B cell (primary cell): ENCODE measurements around the gene EYA3. TPM values are rescaled to one million over a fixed set of nuclear protein-coding genes. Genes with fewer than 3 reads are reported as not detected.
A peak's percentile ranks its signal among the peaks of the same experiment; 100 is the strongest.

Source experiments
- ATAC-seq: fragments of 200-7000 bp; cut with Tn5 transposase; one replicate; pipeline ENCODE4 v1.10.0; 2021; ENCODE audit warnings: low read depth, mild to moderate bottlenecking, moderate number of reproducible peaks, moderate library complexity
- CTCF ChIA-PET: fragments of 350-600 bp; sonication (Branson Sonifier 250); formaldehyde crosslinking; loops from one replicate; lab custom pipeline; 2021; ENCODE audit warnings: antibody characterized with exemption, inconsistent platforms; lab: Charles Lee
- POLR2A ChIA-PET: fragments of 350-600 bp; sonication (Branson Sonifier 250); formaldehyde crosslinking; loops from one replicate; lab custom pipeline; 2021; ENCODE audit warnings: antibody characterized with exemption; lab: Charles Lee
- DNase-seq: peaks from one replicate; pipeline ENCODE4 v3.0.0; 2013
- H2AFZ ChIP-seq: 2 replicates; pipeline ENCODE4 v1.6.1; 2012; ENCODE audit warnings: mild to moderate bottlenecking, low read depth, low read length; ENCODE audit not compliant: insufficient read depth, poor library complexity, severe bottlenecking
- H3K27ac ChIP-seq, 2 donors: 1 replicate in 1 of 2; 2 replicates in 1 of 2; pipeline ENCODE4 v1.5.1; 2012 to 2013; ENCODE audit warnings: low read length in 2 of 2, mild to moderate bottlenecking in 2 of 2, moderate library complexity in 1 of 2
- H3K27me3 ChIP-seq, 4 experiments: fragments of 200-600 bp in 1 of 4; sonication (generic) in 1 of 4; replicated peaks in 1 of 4; 1 replicate in 2 of 4; 2 replicates in 2 of 4; pipeline versions ENCODE4 v1.6.1 to v1.7.0; 2013 to 2016; ENCODE audit warnings: low read length in 3 of 4, mild to moderate bottlenecking in 2 of 4, mixed read lengths in 1 of 4, moderate library complexity in 1 of 4; ENCODE audit not compliant: insufficient read depth in 4 of 4, control insufficient read depth in 3 of 4; ENCODE audit errors: control extremely low read depth in 1 of 4
- H3K36me3 ChIP-seq, 2 experiments: replicated peaks in 1 of 2; 1 replicate in 1 of 2; 2 replicates in 1 of 2; pipeline versions ENCODE4 v1.6.1 to v1.7.1; 2013; ENCODE audit warnings: low read length in 1 of 2; ENCODE audit not compliant: insufficient read depth in 2 of 2, control insufficient read depth in 1 of 2; ENCODE audit errors: control extremely low read depth in 1 of 2, extremely low read depth in 1 of 2
- H3K4me1 ChIP-seq, 2 donors: fragments of 200-600 bp in 1 of 2; sonication (generic) in 1 of 2; 1 replicate in 1 of 2; 2 replicates in 1 of 2; pipeline versions ENCODE4 v1.5.1 to v1.6.1; 2013 to 2017; ENCODE audit warnings: low read length in 2 of 2; ENCODE audit not compliant: control insufficient read depth in 2 of 2, insufficient read depth in 2 of 2
- H3K4me2 ChIP-seq: replicated peaks from 2 replicates; pipeline ENCODE3; 2012; ENCODE audit warnings: mild to moderate bottlenecking, low read depth, low read length; ENCODE audit not compliant: poor library complexity, severe bottlenecking
- H3K4me3 ChIP-seq, 5 experiments: fragments of 200-600 bp in 1 of 5; sonication (generic) in 1 of 5; 1 replicate in 3 of 5; 2 replicates in 2 of 5; pipeline versions ENCODE4 v1.5.1 to v1.7.0; 2011 to 2016; ENCODE audit warnings: low read length in 4 of 5, mild to moderate bottlenecking in 4 of 5, low read depth in 2 of 5, control low read depth in 1 of 5, moderate library complexity in 1 of 5; ENCODE audit not compliant: insufficient read depth in 1 of 5; ENCODE audit errors: control extremely low read depth in 1 of 5, extremely low read depth in 1 of 5
- H3K79me2 ChIP-seq: fragments of 200-600 bp; sonication (generic); one replicate; pipeline ENCODE4 v1.6.0; 2016; ENCODE audit warnings: low read length; ENCODE audit not compliant: control insufficient read depth, insufficient read depth
- H3K9ac ChIP-seq: fragments of 200-600 bp; sonication (generic); 2 replicates; pipeline ENCODE4 v1.6.1; 2017; ENCODE audit warnings: mild to moderate bottlenecking, low read length, moderate library complexity
- H3K9me3 ChIP-seq, 3 donors: one replicate each; pipeline versions ENCODE4 v1.6.1 to v1.7.1; 2013; ENCODE audit warnings: low read length in 2 of 3; ENCODE audit not compliant: control insufficient read depth in 2 of 3, insufficient read depth in 1 of 3; ENCODE audit errors: control extremely low read depth in 1 of 3
- H4K20me1 ChIP-seq: 2 replicates; pipeline ENCODE4 v1.6.0; 2012; ENCODE audit warnings: mild to moderate bottlenecking, low read length; ENCODE audit not compliant: insufficient read depth, control insufficient read depth, poor library complexity, severe bottlenecking
- H3K27ac Mint-ChIP-seq: one replicate; pipeline ENCODE4 v1.8.0; 2021; ENCODE audit warnings: mixed read lengths
- H3K27me3 Mint-ChIP-seq: one replicate; pipeline ENCODE4 v1.8.0; 2021; ENCODE audit warnings: mixed read lengths
- H3K4me1 Mint-ChIP-seq: one replicate; pipeline ENCODE4 v1.8.0; 2021; ENCODE audit warnings: mixed read lengths
- H3K4me3 Mint-ChIP-seq: one replicate; pipeline ENCODE4 v1.8.0; 2021; ENCODE audit warnings: mixed read lengths
- H3K9me3 Mint-ChIP-seq: one replicate; pipeline ENCODE4 v1.8.0; 2022; ENCODE audit warnings: mixed read lengths; ENCODE audit not compliant: insufficient read depth
- CTCF ChIP-seq: fragments of 200-600 bp; IDR thresholded peaks from one replicate; pipeline ENCODE4 v1.8.0; 2022; ENCODE audit warnings: antibody characterized with exemption, mild to moderate bottlenecking
- EZH2 ChIP-seq: IDR thresholded peaks from 2 replicates; pipeline ENCODE4 v1.6.1; 2012; ENCODE audit warnings: borderline replicate concordance, low read depth, mild to moderate bottlenecking, moderate library complexity, low read length; ENCODE audit not compliant: insufficient read depth, poor library complexity, severe bottlenecking
- WGBS: methylation state at CpG from one replicate; pipeline ENCODE4 v1.1.5; 2013; ENCODE audit warnings: missing lambda C conversion rate; ENCODE audit not compliant: insufficient coverage; 5-methylcytosine and 5-hydroxymethylcytosine counted together
- intact Hi-C: fragments of 100-400 bp; cut with micrococcal nuclease; formaldehyde crosslinking; loops from one replicate; pipeline ENCODE4 v1.10.0; 2022
- polyA plus RNA-seq: library from polyadenylated mRNA; depleted of rRNA; stranded (reverse); fragments of >200 nt; gene quantifications from 2 replicates; pipeline ENCODE4 v1.2.3, GENCODE V29; 2012
- total RNA-seq, 2 donors: library from RNA; stranded (reverse); fragments of 120-200 nt in 1 of 2; gene quantifications; 1 replicate in 1 of 2; 2 replicates in 1 of 2; pipeline versions ENCODE4 v1.2.3 to v1.2.4, GENCODE V29; 2013 to 2022

Gene EYA3
- total and polyA plus RNA-seq, 2 donors (not counting 1 experiment from before 2014, with no cell fraction given) = 14.1 to 31.3 TPM

GRCh38 chr1:28085129-28085528, 3.3 kb downstream of the EYA3 start:
- H3K27me3 Mint-ChIP-seq = no peaks in the 10 kb centered on the region
- TF ChIP-seq CTCF (no peak), EZH2 (no peak)
- WGBS = 53% methylated on average over 2 of the region's 5 CpGs
- no peak overlapping the region for H3K27ac Mint-ChIP-seq
- ATAC-seq (no peak), DNase-seq (no peak)
- POLR2A ChIA-PET = interaction anchor here (0.6 to 0.7 kb wide), 2 partner anchors 82 to 241 kb away, joined by 3 read pairs; no protein-coding TSS in a partner anchor
- Histone ChIP-seq H3K4me2 (no peak overlapping the region), H3K27me3 (no peaks in the 10 kb centered on the region), H4K20me1 (peaks cover 4% of the 10 kb centered on the region), H3K27ac (no peak overlapping the region), H3K36me3 (no peaks in the 10 kb centered on the region), H3K9me3 (no peaks in the 10 kb centered on the region), H2AFZ (no peak overlapping the region), H3K4me1 (peaks cover 11 to 17% of the 10 kb centered on the region in 2 donors), H3K4me3 (no peak overlapping the region), H3K9ac (no peak overlapping the region), H3K79me2 (peaks cover 82% of the 10 kb centered on the region)
- H3K4me3 Mint-ChIP-seq = peak overlapping the region; percentile 37
- intact Hi-C loops = loop anchor here (5.0 kb wide), 1 partner anchor 358 kb away; the partner anchor contains the start of gene FAM76A
- peaks cover 42% of the 10 kb centered on the region for H3K4me1 Mint-ChIP-seq
- no peaks in the 10 kb centered on the region for H3K9me3 Mint-ChIP-seq
- CTCF ChIA-PET = interaction anchor here (2.3 to 4.0 kb wide), 2 partner anchors 26 to 124 kb away, joined by 7 to 22 read pairs; no protein-coding TSS in a partner anchor

- H4K20me1 ChIP-seq = peaks cover 4% of the 10 kb centered on the region
- DNase-seq (no peak), ATAC-seq (no peak)
- Mint-ChIP-seq H3K27me3 (no peaks in the 10 kb centered on the region), H3K4me1 (peaks cover 39% of the 10 kb centered on the region), H3K4me3 (no peak overlapping the region), H3K27ac (no peak overlapping the region), H3K9me3 (no peaks in the 10 kb centered on the region)
- intact Hi-C loops = no loop called here
- H3K36me3 ChIP-seq = peaks cover 0 to 5% of the 10 kb centered on the region in 2 experiments
- TF ChIP-seq CTCF (no peak), EZH2 (no peak)
- H3K4me2 ChIP-seq = no peak overlapping the region
- no peak overlapping the region for H3K4me3 ChIP-seq
- ChIA-PET CTCF (interaction anchor here (4.0 kb wide), 1 partner anchor 125 kb away, joined by 22 read pairs; no protein-coding TSS in a partner anchor), POLR2A (no interaction called here)
- no CpG with 5 or more reads among the region's 1 CpG for WGBS
- peaks cover 94% of the 10 kb centered on the region for H3K79me2 ChIP-seq
- H3K27ac ChIP-seq = no peak overlapping the region
- no peaks in the 10 kb centered on the region for H3K9me3 ChIP-seq
- H3K27me3 ChIP-seq = no peaks in the 10 kb centered on the region
- no peak overlapping the region for H2AFZ ChIP-seq
- peaks cover 11 to 15% of the 10 kb centered on the region in 2 donors for H3K4me1 ChIP-seq
- H3K9ac ChIP-seq = no peak overlapping the region
Observed at GRCh38 chr1:28083876-28084275, 4.5 kb downstream of the EYA3 start.
